A549 (cell line): ENCODE results near the gene GALNTL6.

ENCODE experiments used
- CBX8 ChIP-seq: fragments of 200-600 bp; sonication (generic); IDR thresholded peaks from 2 replicates; pipeline ENCODE4 v1.6.1; 2016
- CHD2 ChIP-seq: fragments of 150-350 bp; IDR thresholded peaks from 2 replicates; pipeline ENCODE4 v1.6.1; 2014; ENCODE audit warnings: low read length; ENCODE audit not compliant: partially characterized antibody
- CTCF ChIP-seq: fragments of >200 bp; sonication (Bioruptor Twin); formaldehyde crosslinking; IDR thresholded peaks from 3 replicates; pipeline ENCODE4 v1.5.1; 2016
- EHMT2 ChIP-seq: fragments of 200-600 bp; sonication (generic); IDR thresholded peaks from 2 replicates; pipeline ENCODE4 v1.6.1; 2016; ENCODE audit warnings: antibody characterized with exemption, low read depth, mild to moderate bottlenecking, moderate library complexity
- KDM5A ChIP-seq: fragments of 200-600 bp; sonication (generic); IDR thresholded peaks from 2 replicates; pipeline ENCODE4 v1.6.1; 2016; ENCODE audit warnings: antibody characterized with exemption, mild to moderate bottlenecking
- MAZ ChIP-seq: fragments of 150-350 bp; IDR thresholded peaks from 2 replicates; pipeline ENCODE4 v1.6.1; 2014; ENCODE audit warnings: antibody characterized with exemption, low read depth, low read length, borderline replicate concordance
- USF2 ChIP-seq: fragments of 450-650 bp; IDR thresholded peaks from 2 replicates; pipeline ENCODE4 v1.6.1; 2014; ENCODE audit warnings: antibody characterized with exemption

DNA sequence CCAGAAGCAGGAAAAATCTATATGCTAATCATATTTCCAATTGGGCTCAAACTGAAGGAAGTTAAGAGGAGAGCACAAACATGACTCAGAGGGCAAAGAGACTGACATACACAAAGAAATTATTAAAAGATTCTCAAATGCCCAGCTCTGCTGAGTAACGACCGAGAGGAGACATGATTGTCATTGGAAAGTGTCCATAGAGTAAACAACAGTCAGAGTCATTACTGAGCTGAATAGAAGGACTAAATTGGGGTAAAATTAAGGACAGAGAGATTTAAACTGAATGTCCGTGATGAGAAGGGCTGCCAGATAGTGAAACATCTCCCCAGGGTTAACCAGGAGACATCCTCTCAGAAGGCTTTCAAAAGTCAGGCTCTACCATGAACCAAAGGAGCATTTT is 1244.2 kb downstream of the GALNTL6 start:
- TF ChIP-seq EHMT2 (no peak), KDM5A (no peak), CTCF (no peak), MAZ (no peak), USF2 (no peak), CHD2 (no peak), CBX8 (no peak)
